AG04449 (cell line): Measurements from ENCODE around the gene TENM3.

Experiments
- CTCF ChIA-PET: fragments of 350-600 bp; formaldehyde crosslinking; extraction: SDS; loops from one replicate; lab custom pipeline; 2021; ENCODE audit warnings: antibody characterized with exemption; lab: Yijun Ruan, JAX
- POLR2A ChIA-PET: fragments of 400-600, 350-600 bp; formaldehyde crosslinking; extraction: SDS; loops from one replicate; lab custom pipeline; 2020; ENCODE audit warnings: antibody characterized with exemption, inconsistent platforms; lab: Yijun Ruan, JAX
- DNase-seq: peaks from one replicate; pipeline ENCODE4 v3.0.0-alpha.2; 2010; ENCODE audit warnings: low read depth, low spot score
- H3K4me3 ChIP-seq: 2 replicates; pipeline ENCODE4 v1.5.1; 2011; ENCODE audit warnings: low read depth, mild to moderate bottlenecking, control low read depth, low read length
- TF ChIP-seq, protein P1 (sequence below): IDR thresholded peaks from one replicate; pipeline ENCODE4 v1.5.1; 2011; ENCODE audit warnings: mild to moderate bottlenecking, moderate library complexity, low read length, control low read depth, inconsistent platforms; ENCODE audit not compliant: insufficient read depth; ENCODE audit errors: missing control alignments

The TENM3 gene

DNA sequence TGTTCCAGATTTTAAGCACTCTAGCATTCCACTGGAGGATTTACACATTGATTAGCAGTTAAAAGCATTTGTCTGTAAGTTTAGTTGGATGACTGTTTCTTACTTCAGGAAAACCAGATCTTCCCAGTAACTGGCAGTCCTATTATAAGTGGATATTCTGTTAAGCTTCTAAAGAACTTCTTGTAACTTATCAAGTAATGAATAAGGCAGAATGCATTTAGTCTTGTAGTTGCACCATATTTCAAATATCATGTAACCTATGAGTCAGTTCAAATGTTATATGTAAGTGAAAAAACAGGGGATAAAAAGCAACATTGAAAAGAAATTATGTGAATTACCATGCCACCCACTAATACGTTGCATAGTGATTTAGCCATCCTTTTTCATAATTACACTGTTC is 30.2 kb upstream of the TENM3 start:
- TF ChIP-seq, protein P1, sequence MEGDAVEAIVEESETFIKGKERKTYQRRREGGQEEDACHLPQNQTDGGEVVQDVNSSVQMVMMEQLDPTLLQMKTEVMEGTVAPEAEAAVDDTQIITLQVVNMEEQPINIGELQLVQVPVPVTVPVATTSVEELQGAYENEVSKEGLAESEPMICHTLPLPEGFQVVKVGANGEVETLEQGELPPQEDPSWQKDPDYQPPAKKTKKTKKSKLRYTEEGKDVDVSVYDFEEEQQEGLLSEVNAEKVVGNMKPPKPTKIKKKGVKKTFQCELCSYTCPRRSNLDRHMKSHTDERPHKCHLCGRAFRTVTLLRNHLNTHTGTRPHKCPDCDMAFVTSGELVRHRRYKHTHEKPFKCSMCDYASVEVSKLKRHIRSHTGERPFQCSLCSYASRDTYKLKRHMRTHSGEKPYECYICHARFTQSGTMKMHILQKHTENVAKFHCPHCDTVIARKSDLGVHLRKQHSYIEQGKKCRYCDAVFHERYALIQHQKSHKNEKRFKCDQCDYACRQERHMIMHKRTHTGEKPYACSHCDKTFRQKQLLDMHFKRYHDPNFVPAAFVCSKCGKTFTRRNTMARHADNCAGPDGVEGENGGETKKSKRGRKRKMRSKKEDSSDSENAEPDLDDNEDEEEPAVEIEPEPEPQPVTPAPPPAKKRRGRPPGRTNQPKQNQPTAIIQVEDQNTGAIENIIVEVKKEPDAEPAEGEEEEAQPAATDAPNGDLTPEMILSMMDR = no peak
- no peak overlapping the region for H3K4me3 ChIP-seq
- ChIA-PET CTCF (interaction anchor here (1.0 to 1.9 kb wide), 2 partner anchors 12 kb away, joined by 3 to 5 read pairs; no protein-coding TSS in a partner anchor), POLR2A (interaction anchor here (0.6 kb wide), 2 partner anchors 63 to 647 kb away, joined by 3 read pairs; no protein-coding TSS in a partner anchor)
- no peak for DNase-seq

DNA sequence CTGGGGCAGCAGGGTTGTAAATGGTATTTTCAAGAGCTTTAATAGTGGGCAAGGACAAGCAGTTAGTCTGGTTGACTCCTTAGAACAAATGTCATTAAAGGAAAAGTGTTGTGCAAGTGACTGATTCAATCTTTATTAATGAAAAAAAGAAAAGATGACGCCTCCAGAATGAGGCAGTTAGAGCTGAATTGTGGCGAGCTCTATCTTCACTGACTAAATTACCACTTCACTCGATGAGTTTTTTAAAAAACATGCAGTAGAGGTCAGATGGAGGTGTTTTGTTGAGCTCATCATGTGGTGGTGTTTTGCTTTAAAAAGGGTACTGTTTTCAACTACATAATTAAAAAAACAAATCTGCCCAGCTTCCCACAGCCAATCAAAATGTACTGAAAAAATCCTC is 28.1 kb upstream of the TENM3 start:
- TF ChIP-seq, protein P1 = no peak
- ChIA-PET CTCF (interaction anchor here (1.5 kb wide), 1 partner anchor 23 kb away, joined by 4 read pairs; no protein-coding TSS in a partner anchor), POLR2A (no interaction called here)
- DNase-seq = no peak
- H3K4me3 ChIP-seq = no peak overlapping the region

DNA sequence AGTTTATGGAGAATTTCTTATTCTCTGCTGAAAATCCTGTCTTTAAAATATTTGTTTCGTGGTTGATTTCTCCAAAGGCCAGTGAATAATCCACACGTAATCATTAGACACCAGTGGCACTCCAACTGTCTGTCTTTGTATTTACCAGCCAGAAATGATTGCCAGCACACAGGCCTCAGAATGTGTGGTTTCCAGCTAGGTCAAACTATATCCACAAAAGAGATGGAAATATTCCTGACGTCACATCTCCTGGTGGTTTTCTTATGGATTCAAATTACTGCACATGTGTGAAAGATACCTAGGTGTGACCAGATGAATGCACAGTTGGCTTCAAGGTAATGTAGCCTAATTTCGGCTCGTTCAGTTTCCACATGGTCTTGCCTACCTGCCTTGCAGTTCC is 27.2 kb upstream of the TENM3 start:
- ChIA-PET POLR2A (no interaction called here), CTCF (no interaction called here)
- no peak overlapping the region for H3K4me3 ChIP-seq
- DNase-seq = no peak
- TF ChIP-seq, protein P1 = no peak

DNA sequence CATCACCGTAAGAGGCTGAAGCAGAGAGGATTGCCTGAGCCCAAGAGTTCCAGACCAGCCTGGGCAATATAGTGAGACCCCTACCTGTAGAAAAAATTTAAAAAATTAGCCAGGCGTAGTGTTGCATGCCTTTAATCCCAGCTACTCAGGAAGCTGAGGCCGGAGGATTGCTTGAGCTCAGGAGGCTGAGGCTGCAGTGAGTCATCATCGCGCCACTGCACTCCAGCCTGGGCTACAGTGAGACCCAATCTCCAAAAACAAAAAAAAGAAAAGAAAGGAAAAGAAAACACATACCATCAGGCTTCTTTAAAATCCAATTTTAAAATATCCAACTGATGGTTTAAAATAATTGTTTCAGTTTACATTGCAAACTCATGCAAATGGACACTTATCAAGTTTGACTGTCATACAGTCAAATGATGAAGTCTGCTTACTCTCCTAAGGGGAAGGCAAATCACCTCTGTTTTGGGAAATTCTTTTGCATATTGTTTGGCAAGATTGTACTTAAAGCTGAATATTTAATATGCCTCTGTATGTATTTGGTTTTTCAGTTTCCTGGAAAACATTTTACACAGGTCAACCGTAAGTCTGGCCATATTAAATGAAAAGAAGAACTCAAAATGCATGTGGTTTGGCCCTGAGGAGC is 23.7 kb upstream of the TENM3 start:
- DNase-seq = no peak
- CTCF ChIA-PET = interaction anchor here (1.2 kb wide), 1 partner anchor 18 kb away, joined by 3 read pairs; no protein-coding TSS in a partner anchor
- POLR2A ChIA-PET = interaction anchor here (0.6 kb wide), 1 partner anchor 12 kb away, joined by 3 read pairs; no protein-coding TSS in a partner anchor
- no peak overlapping the region for H3K4me3 ChIP-seq
- TF ChIP-seq, protein P1 = no peak

DNA sequence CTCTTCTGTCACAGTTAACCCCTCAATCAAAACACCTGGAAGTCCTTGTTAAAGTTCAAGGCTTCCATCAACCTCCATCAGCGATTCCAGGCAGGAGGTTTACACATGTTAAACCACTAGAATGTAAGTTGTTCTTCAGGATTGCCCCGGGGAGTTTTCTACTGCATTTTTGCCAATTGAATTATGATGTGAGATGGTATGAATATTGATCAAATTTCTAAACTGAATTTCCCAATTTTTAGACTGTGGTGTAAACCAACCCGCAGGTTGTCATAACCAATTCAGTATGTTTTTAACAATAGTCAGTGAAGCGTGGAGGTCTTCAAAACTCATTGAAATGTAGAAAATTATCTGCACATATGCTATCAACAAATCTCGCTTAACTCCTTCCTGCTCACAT is 21.2 kb upstream of the TENM3 start:
- no peak overlapping the region for H3K4me3 ChIP-seq
- no peak for DNase-seq
- ChIA-PET POLR2A (no interaction called here), CTCF (interaction anchor here (1.0 kb wide), 1 partner anchor 9 kb away, joined by 3 read pairs; no protein-coding TSS in a partner anchor)
- TF ChIP-seq, protein P1 = no peak

DNA sequence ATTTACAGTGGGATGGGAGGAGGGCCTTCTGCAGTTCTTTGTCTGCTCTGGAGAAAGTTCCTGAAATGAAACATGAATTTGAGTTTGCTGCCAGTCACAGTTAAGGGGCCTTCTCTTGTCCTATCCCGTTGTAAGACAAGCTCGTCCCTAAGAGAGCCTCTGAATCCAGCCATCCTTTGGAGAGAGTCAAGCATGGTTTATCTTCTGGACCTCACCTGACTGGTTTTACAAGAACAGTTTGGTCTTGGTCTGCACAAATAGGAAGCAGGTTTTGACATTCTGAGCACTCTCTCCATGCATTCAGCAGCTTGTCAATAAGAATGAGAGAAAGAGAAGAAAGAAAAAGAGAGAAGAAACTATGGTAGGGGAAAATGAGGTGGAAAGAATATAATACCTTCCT is 20.4 kb upstream of the TENM3 start:
- TF ChIP-seq, protein P1 = no peak
- H3K4me3 ChIP-seq = no peak overlapping the region
- POLR2A ChIA-PET = no interaction called here
- DNase-seq = no peak
- CTCF ChIA-PET = interaction anchor here (1.0 kb wide), 1 partner anchor 8 kb away, joined by 3 read pairs; no protein-coding TSS in a partner anchor
